Skin epidermis (tissue), 12 donors: Measurements from ENCODE around the gene PSEN1.
A peak's percentile ranks its signal among the peaks of the same experiment; 100 is the strongest.

ENCODE experiments used
- H3K27ac ChIP-seq, 21 experiments: fragments of 200-600 bp; sonication (generic) in 11 of 21; one replicate each; pipeline ENCODE4 v1.5.0; 2020; ENCODE audit warnings: mild to moderate bottlenecking in 3 of 21, inconsistent platforms in 2 of 21, moderate library complexity in 2 of 21
- H3K4me3 ChIP-seq, 7 experiments: fragments of 200-600 bp; sonication (generic) in 2 of 7; one replicate each; pipeline ENCODE4 v1.5.0; 2020; ENCODE audit warnings: inconsistent platforms in 2 of 7, mild to moderate bottlenecking in 2 of 7, moderate library complexity in 1 of 7

The PSEN1 gene

DNA sequence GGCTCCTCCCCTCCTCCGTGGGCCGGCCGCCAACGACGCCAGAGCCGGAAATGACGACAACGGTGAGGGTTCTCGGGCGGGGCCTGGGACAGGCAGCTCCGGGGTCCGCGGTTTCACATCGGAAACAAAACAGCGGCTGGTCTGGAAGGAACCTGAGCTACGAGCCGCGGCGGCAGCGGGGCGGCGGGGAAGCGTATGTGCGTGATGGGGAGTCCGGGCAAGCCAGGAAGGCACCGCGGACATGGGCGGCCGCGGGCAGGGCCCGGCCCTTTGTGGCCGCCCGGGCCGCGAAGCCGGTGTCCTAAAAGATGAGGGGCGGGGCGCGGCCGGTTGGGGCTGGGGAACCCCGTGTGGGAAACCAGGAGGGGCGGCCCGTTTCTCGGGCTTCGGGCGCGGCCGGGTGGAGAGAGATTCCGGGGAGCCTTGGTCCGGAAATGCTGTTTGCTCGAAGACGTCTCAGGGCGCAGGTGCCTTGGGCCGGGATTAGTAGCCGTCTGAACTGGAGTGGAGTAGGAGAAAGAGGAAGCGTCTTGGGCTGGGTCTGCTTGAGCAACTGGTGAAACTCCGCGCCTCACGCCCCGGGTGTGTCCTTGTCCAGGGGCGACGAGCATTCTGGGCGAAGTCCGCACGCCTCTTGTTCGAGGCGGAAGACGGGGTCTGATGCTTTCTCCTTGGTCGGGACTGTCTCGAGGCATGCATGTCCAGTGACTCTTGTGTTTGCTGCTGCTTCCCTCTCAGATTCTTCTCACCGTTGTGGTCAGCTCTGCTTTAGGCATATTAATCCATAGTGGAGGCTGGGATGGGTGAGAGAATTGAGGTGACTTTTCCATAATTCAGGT is at the start of gene PSEN1:
PSEN1 (plus strand) TSS at position 121 of the 839 bp plus-strand sequence. CDS start 11,513 bp downstream, outside the sequence.
- Histone ChIP-seq H3K4me3 (peak within 1 kb of the TSS; percentile 66 to 98 (median 94)), H3K27ac (peak within 1 kb of the TSS; percentile 82 to 99 (median 96))

GRCh38 chr14:73091044-73091443 is 45.3 kb upstream of the PSEN1 start:
- H3K27ac ChIP-seq, result no peak overlapping the region
- H3K4me3 ChIP-seq, result no peak overlapping the region

GRCh38 chr14:73097421-73097820 is 38.9 kb upstream of the PSEN1 start:
- Histone ChIP-seq H3K27ac (no peak overlapping the region), H3K4me3 (no peak overlapping the region)

DNA sequence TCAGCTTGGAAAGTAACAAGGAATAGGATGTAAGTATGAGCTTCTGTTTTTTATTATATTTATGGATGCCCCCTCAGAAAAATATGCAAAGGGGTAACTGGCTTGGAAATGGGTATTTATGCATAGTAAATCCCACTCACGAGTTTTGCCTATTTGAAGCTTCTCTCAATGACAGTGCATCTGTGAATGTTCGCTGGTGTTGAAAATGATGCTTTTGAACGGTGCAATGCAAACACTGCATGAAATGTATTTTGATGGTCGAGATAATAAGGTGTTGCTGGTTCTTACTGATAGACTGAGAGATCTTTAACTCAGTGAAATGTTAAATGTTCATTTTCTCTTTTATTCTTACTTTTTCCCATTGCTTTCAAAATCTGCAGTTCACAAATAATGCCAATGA is 36.0 kb upstream of the PSEN1 start:
- H3K4me3 ChIP-seq, result no peak overlapping the region
- H3K27ac ChIP-seq, result no peak overlapping the region

DNA sequence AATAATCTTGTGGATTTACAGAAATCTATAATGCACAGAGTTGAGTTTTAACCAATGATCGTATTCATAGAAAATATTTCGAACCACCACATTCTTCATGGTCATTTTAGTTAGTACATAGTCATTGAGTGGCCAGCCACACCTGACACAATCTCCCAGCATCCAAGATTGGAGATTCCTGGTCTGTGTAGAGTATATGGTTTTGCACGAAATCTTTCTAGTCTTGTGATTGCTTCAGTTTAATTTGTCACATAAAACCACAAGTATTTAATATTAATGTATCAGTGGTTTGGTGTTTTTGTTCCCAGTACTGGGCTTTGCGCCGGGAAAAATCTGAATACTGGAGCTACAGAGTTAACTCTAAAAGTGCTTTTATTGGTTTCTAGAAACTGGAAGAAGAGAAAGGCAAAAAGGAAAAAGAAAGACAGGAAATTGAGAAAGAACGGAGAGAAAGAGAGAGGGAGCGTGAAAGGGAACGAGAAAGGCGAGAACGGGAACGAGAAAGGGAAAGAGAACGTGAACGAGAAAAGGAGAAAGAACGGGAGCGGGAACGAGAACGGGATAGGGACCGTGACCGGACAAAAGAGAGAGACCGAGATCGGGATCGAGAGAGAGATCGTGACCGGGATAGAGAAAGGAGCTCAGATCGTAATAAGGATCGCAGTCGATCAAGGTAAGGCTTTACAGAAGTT is 33.4 kb upstream of the PSEN1 start:
- H3K4me3 ChIP-seq, result no peak overlapping the region
- H3K27ac ChIP-seq, result no peak overlapping the region

DNA sequence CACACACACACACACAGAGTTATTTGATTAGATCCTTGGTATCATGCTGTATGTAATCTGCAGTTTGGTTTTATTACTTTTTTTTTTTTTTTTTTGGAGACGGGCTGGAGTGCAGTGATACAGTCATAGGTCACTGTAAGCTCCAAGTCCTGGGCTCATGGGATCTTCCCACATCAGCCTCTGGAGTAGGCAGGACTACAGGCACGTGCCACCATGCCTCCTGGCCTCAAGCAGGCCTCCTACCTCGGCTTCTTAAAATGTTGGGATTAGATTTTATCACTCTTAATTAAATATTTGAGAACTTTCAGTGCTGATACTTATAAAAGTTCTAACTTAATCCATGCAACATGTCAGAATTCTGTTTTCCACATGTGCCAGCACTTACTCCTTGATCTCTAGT is 31.3 kb upstream of the PSEN1 start:
- H3K27ac ChIP-seq, result no peak overlapping the region
- H3K4me3 ChIP-seq, result no peak overlapping the region

DNA sequence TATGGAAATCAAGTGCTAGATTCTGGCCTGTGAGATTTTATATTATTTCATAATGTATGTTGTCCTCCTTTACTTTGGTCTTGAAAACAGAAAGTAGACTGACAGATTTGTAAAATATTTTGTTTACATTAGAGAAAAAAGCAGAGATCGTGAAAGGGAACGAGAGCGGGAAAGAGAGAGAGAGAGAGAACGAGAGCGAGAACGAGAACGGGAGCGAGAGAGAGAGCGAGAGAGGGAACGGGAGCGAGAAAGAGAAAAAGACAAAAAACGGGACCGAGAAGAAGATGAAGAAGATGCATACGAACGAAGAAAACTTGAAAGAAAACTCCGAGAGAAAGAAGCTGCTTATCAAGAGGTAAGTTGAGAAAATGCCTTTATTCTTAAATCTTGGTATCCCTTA is 30.6 kb upstream of the PSEN1 start:
- Histone ChIP-seq H3K4me3 (no peak overlapping the region), H3K27ac (no peak overlapping the region)

DNA sequence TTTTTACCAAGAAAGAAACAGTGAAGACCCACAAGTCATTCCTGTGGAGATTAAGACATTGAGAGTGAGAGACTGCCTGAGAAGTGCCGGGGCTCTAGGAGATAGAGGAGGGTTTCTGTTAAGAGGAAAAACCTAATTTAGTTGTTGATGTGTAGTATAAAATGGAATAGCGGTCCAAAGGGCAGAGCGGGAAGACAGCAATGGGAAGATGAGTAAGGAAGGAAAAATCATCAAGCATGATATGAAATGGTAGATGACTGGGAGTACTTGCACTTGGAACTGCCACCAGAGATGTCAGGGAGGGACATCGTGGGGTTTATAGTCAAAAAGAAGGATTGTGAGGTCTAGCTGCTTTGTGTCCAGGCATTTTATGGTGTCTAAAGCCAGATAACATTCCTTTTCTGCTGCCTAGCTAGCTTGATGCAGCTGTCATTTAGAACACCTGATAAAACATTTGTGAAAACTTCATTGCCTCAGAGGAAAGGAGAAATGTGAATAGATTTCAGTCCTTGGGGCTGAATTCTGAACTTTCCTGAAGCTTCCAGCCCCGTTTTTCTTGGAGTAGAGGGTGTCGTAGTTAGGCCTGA is 20.1 kb upstream of the PSEN1 start:
- Histone ChIP-seq H3K27ac (no peak overlapping the region), H3K4me3 (no peak overlapping the region)

GRCh38 chr14:73124180-73124894 is 12.0 kb upstream of the PSEN1 start:
- Histone ChIP-seq H3K27ac (no peak overlapping the region), H3K4me3 (no peak overlapping the region)

GRCh38 chr14:73125169-73125588 is 11.1 kb upstream of the PSEN1 start:
- no peak overlapping the region for H3K27ac ChIP-seq
- no peak overlapping the region for H3K4me3 ChIP-seq

- H3K4me3 ChIP-seq, result no peak overlapping the region
- H3K27ac ChIP-seq, result no peak overlapping the region
Observed at GRCh38 chr14:73125746-73126145, 10.6 kb upstream of the PSEN1 start.

GRCh38 chr14:73133795-73134194 is 2.5 kb upstream of the PSEN1 start:
- Histone ChIP-seq H3K4me3 (no peak overlapping the region), H3K27ac (no peak overlapping the region)

- H3K4me3 ChIP-seq, result peak overlapping the region; percentile 66 to 98 (median 94)
- H3K27ac ChIP-seq, result peak overlapping the region in 20 of 21 experiments; percentile 45 to 99 (median 96)
Observed at GRCh38 chr14:73136085-73136386, 271 bp upstream of the PSEN1 start.

- Histone ChIP-seq H3K4me3 (no peak overlapping the region), H3K27ac (no peak overlapping the region)
Observed at GRCh38 chr14:73140811-73141323, 4.6 kb downstream of the PSEN1 start.

DNA sequence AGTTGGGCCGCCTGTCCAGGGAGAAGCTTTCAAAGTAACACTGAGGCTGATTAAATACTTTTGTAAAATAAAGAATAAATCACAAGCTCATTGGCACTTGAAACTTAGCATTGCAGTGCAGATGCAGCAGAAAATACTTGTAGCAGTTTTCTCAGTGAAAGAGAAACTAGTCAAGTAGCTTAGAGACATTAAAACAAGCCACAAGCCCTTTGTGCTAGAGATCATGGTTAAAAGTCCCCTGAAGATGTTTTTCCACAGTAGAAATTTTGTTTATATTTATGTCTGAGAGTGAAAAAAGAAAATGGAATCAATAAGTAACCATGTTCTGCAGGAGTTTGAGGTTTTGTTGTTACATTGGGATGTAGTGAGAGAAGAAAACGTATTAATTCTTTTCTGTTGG is 5.9 kb downstream of the PSEN1 start:
- Histone ChIP-seq H3K27ac (peak overlapping the region in 1 of 21 experiments; percentile 2), H3K4me3 (no peak overlapping the region)

GRCh38 chr14:73143003-73143402 is 6.7 kb downstream of the PSEN1 start:
- H3K27ac ChIP-seq, result peak overlapping the region in 4 of 21 experiments; percentile 2 to 64 (median 40)
- H3K4me3 ChIP-seq, result no peak overlapping the region

DNA sequence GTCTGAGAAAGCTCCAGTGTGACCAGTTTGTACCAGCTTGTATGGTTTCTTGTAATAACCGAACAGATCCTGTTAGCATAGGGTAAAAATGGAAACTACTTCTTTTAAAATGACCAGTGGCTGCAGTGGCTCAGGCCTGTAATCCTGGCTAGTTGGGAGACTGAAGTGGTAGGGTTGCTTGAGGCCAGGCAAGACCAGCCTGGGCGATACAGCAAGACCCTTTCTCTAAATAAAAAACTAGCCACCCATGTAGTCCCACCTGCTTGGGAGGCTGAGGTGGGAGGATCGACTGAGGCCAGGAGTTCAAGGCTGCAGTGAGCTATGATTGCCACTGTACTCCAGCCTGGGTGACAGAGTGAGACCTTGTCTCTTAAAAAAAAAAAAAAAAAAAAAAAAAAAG is 7.3 kb downstream of the PSEN1 start:
- no peak overlapping the region for H3K4me3 ChIP-seq
- peak overlapping the region in 2 of 21 experiments; percentile 2 to 64 for H3K27ac ChIP-seq

DNA sequence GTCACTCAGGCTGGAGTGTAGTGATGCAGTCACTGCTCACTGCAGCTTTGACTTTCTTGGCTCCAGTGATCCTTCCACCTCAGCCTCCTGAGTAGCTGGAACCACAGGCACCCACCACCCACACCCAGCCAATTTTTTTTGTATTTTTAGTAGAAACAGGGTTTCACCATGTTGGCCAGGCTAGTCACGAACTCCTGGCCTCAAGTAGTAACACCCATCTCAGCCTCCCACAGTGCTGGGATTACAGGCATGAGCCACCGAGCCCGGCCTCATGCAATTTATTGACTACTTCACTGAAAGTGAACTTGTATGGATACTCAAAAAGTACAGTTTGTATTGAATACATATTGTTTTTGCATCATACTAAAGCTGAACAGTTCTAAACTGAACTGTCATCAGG is 9.1 kb downstream of the PSEN1 start:
- no peak overlapping the region for H3K27ac ChIP-seq
- no peak overlapping the region for H3K4me3 ChIP-seq

DNA sequence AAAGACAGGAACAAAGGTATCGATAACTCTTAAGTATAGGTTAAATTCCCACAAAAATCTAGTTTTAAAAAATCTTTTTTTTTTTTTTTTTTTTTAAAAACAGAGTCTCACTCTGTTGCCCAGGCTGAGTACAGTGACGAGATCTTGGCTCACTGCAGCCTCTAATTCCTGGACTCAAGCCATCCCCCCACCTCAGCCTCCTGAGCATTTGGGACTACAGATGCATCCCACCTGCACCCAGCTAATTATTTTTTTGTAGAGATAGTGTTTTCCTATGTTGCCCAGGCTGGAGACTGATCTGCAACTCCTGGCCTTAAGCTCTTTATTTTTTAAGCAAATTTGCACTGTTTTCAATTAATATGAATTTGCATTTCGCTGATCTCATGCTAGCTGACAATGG is 9.8 kb downstream of the PSEN1 start:
- H3K27ac ChIP-seq, result no peak overlapping the region
- no peak overlapping the region for H3K4me3 ChIP-seq

- Histone ChIP-seq H3K4me3 (no peak overlapping the region), H3K27ac (no peak overlapping the region)
Observed at GRCh38 chr14:73149753-73150152, 13.4 kb downstream of the PSEN1 start.
